Heart left ventricle (tissue), 13 donors: Measurements from ENCODE around the gene CYREN.

Source experiments
- POLR2A ChIP-seq, 2 donors: fragments of 450-650 bp; IDR thresholded peaks; one replicate each; pipeline ENCODE4 v1.6.1; 2017; ENCODE audit warnings: antibody characterized with exemption in 2 of 2, mild to moderate bottlenecking in 2 of 2, moderate library complexity in 2 of 2
- TF ChIP-seq, protein P1 (sequence below), 12 donors: fragments of 200-600 bp; sonication (generic) in 4 of 12; IDR thresholded peaks; one replicate each; pipeline versions ENCODE4 v1.5.0 to v1.8.0; 2018 to 2022; ENCODE audit warnings: antibody characterized with exemption in 12 of 12, mild to moderate bottlenecking in 5 of 12
- donor health status: ischemic (EF 13 %, LVEDD 7.1; RV severe dilation, severe dysfunction).
- donor health status: DM: no; HTN: yes; CAD: no.
- donor health status: DM: no; HTN: no; CAD: no.
- donor health status: ischemic (EF 25% LVEDD 6.9; RV normal size, moderate dysfunction).
- donor health status: ischemic (EF 25% LVEDD 5.7; RV mildly dilated, moderate dysfunction).
- donor health status: ischemic (EF 35%, LVEDD 5.7; RV mildly dilated, moderate dysfunction).
- donor health status: nonischemic (EF 11% LVEDD 7.7; RV severe dilation, severe dysfunction).
- donor health status: DM: yes; HTN: yes; CAD: no.
- donor health status: PGD.
- donor health status: ischemic (EF 29% LVEDD 5.4; RV normal size, mild dysfunction).
- donor health status: nonischemic (EF 23%, LVEDD 6.1; RV moderate dilation, normal function).

DNA sequence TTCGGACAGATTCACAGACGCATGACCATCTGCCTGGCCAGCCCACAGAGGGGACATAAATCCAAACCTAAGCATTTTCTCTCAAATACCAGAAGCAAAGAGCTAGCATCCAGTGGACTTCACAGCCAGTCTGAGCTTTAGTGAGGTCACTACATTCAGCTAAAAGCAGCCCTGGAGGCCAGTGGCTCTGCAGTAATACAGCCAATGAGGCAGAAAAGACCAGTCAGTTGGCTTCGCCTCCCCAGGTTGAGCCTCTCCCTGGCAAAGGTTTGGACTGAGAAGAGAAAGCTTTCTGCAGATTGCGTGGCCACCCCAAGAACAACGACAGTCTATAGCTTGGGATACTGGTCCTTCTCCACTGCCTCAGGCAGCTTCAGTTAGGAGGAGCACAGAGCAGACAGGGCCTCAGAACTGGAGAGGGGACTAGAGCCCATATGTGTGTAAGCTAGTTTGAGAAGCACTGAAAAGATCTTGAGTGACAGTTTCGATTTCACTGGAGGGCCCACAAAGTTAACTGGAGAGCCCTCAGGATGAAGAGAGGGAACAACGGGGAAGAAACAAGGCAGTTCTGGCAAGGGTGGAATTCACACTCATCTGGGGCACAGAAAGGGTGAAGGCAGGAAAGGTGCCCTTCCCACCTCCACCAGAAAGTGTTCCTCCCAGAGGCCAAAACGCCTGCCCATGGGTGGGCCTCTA is 37.0 kb upstream of the CYREN start:
- TF ChIP-seq, protein P1, sequence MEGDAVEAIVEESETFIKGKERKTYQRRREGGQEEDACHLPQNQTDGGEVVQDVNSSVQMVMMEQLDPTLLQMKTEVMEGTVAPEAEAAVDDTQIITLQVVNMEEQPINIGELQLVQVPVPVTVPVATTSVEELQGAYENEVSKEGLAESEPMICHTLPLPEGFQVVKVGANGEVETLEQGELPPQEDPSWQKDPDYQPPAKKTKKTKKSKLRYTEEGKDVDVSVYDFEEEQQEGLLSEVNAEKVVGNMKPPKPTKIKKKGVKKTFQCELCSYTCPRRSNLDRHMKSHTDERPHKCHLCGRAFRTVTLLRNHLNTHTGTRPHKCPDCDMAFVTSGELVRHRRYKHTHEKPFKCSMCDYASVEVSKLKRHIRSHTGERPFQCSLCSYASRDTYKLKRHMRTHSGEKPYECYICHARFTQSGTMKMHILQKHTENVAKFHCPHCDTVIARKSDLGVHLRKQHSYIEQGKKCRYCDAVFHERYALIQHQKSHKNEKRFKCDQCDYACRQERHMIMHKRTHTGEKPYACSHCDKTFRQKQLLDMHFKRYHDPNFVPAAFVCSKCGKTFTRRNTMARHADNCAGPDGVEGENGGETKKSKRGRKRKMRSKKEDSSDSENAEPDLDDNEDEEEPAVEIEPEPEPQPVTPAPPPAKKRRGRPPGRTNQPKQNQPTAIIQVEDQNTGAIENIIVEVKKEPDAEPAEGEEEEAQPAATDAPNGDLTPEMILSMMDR (IDR thresholded peaks at IDR 0.05): no peak
- no peak for TF ChIP-seq POLR2A (IDR thresholded peaks at IDR 0.05)
